ENCODE measurements around the gene OVOL2.

- TF ChIP-seq EZH2phosphoT487 (IDR thresholded peaks at IDR 0.05; ENCODE audit: borderline replicate concordance, low read depth, low read length) = no peak
- no peak for TF ChIP-seq CTCF (conservative IDR thresholded peaks at IDR 0.05; ENCODE audit: low read length)
Measured at GRCh38 chr20:18030020-18030419, 27.7 kb downstream of the OVOL2 start.
